GM12801 (cell line): ENCODE results near the gene OR52B6.

ENCODE experiments used
- TF ChIP-seq, protein P1 (sequence below): IDR thresholded peaks from one replicate; pipeline ENCODE4 v1.5.1; 2011; ENCODE audit warnings: control low read depth; ENCODE audit not compliant: insufficient read length; ENCODE audit errors: extremely low read depth

The OR52B6 gene, protein sequence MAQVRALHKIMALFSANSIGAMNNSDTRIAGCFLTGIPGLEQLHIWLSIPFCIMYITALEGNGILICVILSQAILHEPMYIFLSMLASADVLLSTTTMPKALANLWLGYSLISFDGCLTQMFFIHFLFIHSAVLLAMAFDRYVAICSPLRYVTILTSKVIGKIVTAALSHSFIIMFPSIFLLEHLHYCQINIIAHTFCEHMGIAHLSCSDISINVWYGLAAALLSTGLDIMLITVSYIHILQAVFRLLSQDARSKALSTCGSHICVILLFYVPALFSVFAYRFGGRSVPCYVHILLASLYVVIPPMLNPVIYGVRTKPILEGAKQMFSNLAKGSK

DNA sequence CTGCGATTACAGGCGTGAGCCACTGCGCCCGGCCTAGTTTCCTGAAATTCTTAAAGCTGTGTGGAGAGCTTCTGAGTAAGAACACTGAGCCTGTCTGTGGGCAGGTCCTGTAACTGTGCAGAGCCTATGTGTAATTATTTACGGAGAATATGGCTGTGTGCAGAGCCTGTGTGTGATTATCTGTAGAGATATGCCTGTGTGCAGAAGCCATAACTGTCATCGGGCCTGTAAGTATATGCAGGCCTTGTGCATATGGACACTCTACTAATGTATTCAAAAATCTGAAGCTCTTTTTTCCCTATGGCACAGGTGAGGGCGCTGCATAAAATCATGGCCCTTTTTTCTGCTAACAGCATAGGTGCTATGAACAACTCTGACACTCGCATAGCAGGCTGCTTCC lies at the start of gene OR52B6:
TSS of gene OR52B6 (plus strand) at position 301 of the 400 bp plus-strand sequence. CDS start at position 301, 0 bp downstream.
- TF ChIP-seq, protein P1, sequence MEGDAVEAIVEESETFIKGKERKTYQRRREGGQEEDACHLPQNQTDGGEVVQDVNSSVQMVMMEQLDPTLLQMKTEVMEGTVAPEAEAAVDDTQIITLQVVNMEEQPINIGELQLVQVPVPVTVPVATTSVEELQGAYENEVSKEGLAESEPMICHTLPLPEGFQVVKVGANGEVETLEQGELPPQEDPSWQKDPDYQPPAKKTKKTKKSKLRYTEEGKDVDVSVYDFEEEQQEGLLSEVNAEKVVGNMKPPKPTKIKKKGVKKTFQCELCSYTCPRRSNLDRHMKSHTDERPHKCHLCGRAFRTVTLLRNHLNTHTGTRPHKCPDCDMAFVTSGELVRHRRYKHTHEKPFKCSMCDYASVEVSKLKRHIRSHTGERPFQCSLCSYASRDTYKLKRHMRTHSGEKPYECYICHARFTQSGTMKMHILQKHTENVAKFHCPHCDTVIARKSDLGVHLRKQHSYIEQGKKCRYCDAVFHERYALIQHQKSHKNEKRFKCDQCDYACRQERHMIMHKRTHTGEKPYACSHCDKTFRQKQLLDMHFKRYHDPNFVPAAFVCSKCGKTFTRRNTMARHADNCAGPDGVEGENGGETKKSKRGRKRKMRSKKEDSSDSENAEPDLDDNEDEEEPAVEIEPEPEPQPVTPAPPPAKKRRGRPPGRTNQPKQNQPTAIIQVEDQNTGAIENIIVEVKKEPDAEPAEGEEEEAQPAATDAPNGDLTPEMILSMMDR, result no peak

DNA sequence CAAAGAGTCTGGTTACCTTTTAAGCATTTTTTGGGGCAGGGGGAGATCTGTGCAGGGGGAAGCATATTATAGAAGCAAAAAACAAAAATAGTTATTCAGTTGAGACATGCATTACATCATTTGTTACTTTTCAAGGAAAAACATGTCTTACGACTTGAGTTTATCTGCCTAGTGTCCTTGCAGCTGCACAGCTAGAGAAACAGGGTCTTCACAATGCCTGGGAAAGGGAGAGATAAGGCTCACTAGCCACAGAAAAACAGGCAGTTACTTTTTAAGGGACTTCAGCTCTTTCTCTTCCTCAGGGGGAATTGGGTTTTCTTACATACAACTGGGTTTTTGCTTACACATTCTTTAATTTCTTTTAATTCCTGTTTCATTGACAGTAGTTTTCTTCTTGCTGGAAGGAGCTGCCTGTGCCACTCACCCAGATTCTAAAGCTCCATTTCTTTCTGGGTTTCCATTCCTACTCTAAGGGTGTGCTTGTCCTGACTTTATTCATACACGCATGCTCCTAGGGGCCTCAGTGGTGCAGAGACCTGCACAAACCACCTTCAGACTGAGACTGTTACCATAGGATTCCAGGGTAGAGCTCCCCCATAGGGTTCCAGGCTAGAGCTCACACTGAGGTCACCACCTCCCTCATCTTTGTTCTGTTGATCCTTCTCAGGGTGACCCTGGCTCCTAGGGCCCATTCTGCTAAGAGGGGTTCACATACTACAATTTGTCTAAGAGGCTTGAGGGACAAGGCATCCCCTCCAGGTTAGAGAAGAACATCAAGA lies 49.4 kb upstream of the OR52B6 start:
- TF ChIP-seq, protein P1, result no peak

DNA sequence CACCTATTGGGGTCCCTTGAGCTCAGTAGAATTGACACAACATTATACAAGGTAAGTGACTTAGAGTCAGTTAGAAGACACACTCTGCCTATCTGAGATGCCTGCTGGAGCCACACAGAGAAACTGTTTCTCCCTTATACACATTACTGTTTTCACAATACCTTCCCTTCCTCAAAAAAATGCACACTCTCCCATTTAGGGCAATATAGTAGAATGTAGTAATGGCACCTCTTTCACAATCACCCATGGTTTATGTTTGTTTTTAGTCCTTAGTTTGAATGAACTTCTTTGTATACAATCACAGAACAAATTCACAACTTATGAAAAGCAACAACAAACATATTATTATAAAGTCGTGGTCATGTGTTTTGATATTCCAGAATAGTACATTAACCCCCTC lies 46.6 kb upstream of the OR52B6 start:
- TF ChIP-seq, protein P1, result no peak

DNA sequence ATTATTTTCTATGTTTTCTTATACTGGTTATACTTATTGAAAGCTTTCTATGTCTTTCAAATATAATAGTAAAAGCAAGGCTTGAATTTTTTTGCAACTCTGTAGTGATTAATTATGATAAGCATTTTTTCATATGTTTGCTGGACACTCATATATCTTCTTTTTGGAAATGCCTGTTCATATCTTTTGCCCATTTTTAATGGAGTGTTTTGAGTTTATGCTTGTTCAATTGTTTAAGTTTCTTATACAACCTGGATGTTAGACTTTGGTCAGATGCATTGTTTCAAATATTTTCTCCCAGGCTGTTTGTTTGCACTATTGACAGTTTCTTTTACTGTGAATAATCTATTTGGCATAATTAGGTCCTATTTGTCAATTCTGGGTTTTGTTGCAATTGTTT lies 44.2 kb upstream of the OR52B6 start:
- TF ChIP-seq, protein P1, result no peak

DNA sequence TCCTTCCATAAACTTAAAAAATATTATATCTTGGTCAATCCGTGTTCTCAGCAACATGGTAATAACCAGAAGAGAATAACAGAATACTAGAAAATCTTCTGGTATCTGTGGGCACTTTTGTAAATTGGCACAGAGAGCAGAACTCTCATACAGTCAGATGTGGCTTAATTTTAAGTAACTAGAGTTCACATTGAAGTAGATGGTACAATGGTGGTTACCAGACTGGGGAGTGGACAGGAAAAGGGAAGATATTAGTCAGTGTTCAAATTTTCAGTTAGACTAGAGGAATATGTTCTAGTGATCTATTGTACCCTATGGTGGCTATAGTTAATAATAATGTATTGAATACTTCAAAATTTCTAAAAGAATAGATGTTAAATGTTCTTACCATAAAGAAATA lies 39.2 kb upstream of the OR52B6 start:
- TF ChIP-seq, protein P1, result no peak

DNA sequence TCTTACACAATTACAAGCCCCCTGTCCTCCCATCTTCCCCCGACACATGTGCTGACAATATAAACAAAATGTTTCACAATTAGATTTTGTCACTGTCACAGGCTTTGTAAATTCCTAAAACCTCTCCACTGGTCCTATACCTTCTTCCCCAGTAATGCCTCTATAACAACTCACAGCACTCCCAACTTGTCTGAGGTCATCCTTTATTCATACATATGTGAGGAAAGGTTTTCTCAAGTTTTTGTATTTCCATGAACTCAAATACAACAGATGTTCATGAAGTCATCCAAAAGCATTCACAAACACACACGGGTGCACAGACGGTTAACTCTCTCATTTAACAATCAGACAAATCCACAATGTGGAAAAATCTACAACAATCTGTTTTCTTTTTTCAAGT lies 34.2 kb upstream of the OR52B6 start:
- TF ChIP-seq, protein P1, result no peak

DNA sequence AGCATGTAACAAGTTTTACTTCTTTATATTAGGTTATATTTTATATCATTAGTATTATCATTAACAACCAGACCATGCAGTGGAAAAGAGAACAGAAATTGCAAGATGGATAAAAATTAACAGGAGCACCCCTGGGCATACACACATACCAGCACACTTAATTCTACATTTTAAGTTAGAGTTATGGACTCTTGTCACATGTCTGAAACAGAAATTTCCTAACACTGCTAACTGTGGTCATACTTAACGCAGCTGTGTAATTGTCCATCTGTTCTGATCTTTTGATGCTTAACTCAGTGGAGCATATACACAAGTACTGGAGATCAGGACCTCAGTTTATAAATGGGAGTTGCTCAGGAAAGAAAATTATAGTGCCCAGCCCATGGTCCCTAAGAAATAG lies 32.7 kb upstream of the OR52B6 start:
- TF ChIP-seq, protein P1, result no peak
